GM12878 (cell line): ENCODE data around the gene NEU4.

Experiments used
- EP300 ChIP-seq, 2 experiments: fragments of 150-350 bp in 1 of 2; IDR thresholded peaks; 2 replicates each; pipeline ENCODE4 v1.6.1; 2011 to 2012; ENCODE audit warnings: low read depth in 2 of 2, low read length in 2 of 2, borderline replicate concordance in 1 of 2, improper control_type of control experiment in 1 of 2, inconsistent platforms in 1 of 2; ENCODE audit not compliant: control insufficient read depth in 1 of 2
- KDM1A ChIP-seq: fragments of 200-600 bp; sonication (generic); IDR thresholded peaks from 2 replicates; pipeline ENCODE4 v1.6.1; 2016; ENCODE audit warnings: borderline replicate concordance
- NRF1 ChIP-seq: conservative IDR thresholded peaks from 2 replicates; pipeline ENCODE4 v1.6.1; 2011; ENCODE audit warnings: mild to moderate bottlenecking, low read depth, low read length, improper control_type of control experiment
- POLR2A ChIP-seq: IDR thresholded peaks from 2 replicates; pipeline ENCODE4 v1.6.1; 2011; ENCODE audit warnings: low read depth, mild to moderate bottlenecking, low read length
- TCF12 ChIP-seq: IDR thresholded peaks from 2 replicates; pipeline ENCODE4 v1.6.1; 2011; ENCODE audit warnings: low read depth, mild to moderate bottlenecking, low read length
- TF ChIP-seq, protein P1 (sequence below): fragments of 450-650 bp; conservative IDR thresholded peaks from 2 replicates; pipeline ENCODE4 v1.6.1; 2017; ENCODE audit warnings: mild to moderate bottlenecking, moderate library complexity
- TF ChIP-seq, protein P2 (sequence below): IDR thresholded peaks from 2 replicates; pipeline ENCODE4 v1.6.1; 2012; ENCODE audit warnings: low read depth, low read length, improper control_type of control experiment

DNA sequence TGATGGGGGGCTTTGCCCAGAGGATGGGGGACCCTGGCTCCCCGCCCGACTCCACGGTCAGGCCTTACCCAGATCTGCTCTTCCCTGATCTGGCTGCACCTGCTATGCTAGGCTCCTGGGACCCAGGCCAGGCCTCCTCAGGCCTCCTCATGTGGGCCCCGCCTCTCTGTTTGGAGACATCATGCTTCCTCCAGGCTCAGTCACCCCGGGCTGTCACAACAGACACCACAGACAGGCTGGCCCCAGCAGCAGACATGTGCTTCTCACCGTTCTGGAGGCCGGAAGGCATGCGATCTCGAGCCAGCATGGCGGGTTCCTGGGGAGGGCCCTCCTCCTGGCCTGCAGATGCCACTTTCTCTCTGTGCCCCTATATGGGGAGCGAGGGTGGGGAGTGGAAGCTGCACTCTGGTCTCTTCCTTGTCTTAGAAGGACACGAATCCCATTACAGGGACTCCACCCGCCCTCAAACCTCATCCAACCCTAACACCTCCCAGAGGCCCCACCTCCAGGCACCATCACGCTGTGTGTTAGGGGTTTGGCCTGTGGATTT is 10.8 kb upstream of the NEU4 start:
- no peak for TF ChIP-seq POLR2A
- TF ChIP-seq, protein P1, sequence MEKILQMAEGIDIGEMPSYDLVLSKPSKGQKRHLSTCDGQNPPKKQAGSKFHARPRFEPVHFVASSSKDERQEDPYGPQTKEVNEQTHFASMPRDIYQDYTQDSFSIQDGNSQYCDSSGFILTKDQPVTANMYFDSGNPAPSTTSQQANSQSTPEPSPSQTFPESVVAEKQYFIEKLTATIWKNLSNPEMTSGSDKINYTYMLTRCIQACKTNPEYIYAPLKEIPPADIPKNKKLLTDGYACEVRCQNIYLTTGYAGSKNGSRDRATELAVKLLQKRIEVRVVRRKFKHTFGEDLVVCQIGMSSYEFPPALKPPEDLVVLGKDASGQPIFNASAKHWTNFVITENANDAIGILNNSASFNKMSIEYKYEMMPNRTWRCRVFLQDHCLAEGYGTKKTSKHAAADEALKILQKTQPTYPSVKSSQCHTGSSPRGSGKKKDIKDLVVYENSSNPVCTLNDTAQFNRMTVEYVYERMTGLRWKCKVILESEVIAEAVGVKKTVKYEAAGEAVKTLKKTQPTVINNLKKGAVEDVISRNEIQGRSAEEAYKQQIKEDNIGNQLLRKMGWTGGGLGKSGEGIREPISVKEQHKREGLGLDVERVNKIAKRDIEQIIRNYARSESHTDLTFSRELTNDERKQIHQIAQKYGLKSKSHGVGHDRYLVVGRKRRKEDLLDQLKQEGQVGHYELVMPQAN: no peak
- TF ChIP-seq KDM1A: no peak
- TF ChIP-seq NRF1: no peak
- no peak for TF ChIP-seq TCF12
- TF ChIP-seq EP300 (IDR thresholded peaks at IDR 0.05; ENCODE audit: borderline replicate concordance in 1 of 2, control insufficient read depth in 1 of 2, low read depth in 2 of 2, low read length in 2 of 2): no peak
- TF ChIP-seq, protein P2, sequence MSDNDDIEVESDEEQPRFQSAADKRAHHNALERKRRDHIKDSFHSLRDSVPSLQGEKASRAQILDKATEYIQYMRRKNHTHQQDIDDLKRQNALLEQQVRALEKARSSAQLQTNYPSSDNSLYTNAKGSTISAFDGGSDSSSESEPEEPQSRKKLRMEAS: no peak
